Measurements from ENCODE around the gene CAMK2D.
A peak's percentile ranks its signal among the peaks of the same experiment; 100 is the strongest.
"Not testable (repeated sequence)": the region's sequence is repeated elsewhere in the genome, so short reads cannot be mapped to it uniquely, and the experiment has no call there.

CAMK2D gene

GRCh38 chr4:113687067-113687718 lies 74.3 kb downstream of the CAMK2D start:
- DNase-seq (ENCODE audit: low read depth in 4 of 4, low spot score in 1 of 4): no peak

GRCh38 chr4:113685157-113685556 lies 76.4 kb downstream of the CAMK2D start:
- not testable (repeated sequence) for DNase-seq (ENCODE audit: low read depth in 4 of 4, low spot score in 1 of 4)

GRCh38 chr4:113684534-113685091 lies 76.9 kb downstream of the CAMK2D start:
- DNase-seq (ENCODE audit: low read depth in 4 of 4, low spot score in 1 of 4): no peak

GRCh38 chr4:113682730-113683537 lies 78.6 kb downstream of the CAMK2D start:
- DNase-seq (ENCODE audit: low read depth in 4 of 4, low spot score in 1 of 4): peak; percentile 37 to 59 (median 52)

GRCh38 chr4:113678641-113679040 lies 82.9 kb downstream of the CAMK2D start:
- DNase-seq (ENCODE audit: low read depth in 4 of 4, low spot score in 1 of 4): no peak

- no peak for DNase-seq (ENCODE audit: low read depth in 4 of 4, low spot score in 1 of 4)
Observed at GRCh38 chr4:113677325-113677724, 84.2 kb downstream of the CAMK2D start.

- no peak for DNase-seq (ENCODE audit: low read depth in 4 of 4, low spot score in 1 of 4)
Observed at GRCh38 chr4:113675731-113676697, 85.5 kb downstream of the CAMK2D start.

GRCh38 chr4:113674733-113675132 lies 86.8 kb downstream of the CAMK2D start:
- DNase-seq (ENCODE audit: low read depth in 4 of 4, low spot score in 1 of 4): no peak

GRCh38 chr4:113674251-113674650 lies 87.3 kb downstream of the CAMK2D start:
- DNase-seq (ENCODE audit: low read depth in 4 of 4, low spot score in 1 of 4): no peak

- DNase-seq (ENCODE audit: low read depth in 4 of 4, low spot score in 1 of 4): no peak
Observed at GRCh38 chr4:113673450-113673849, 88.1 kb downstream of the CAMK2D start.

- no peak for DNase-seq (ENCODE audit: low read depth in 4 of 4, low spot score in 1 of 4)
Observed at GRCh38 chr4:113666386-113667114, 95.0 kb downstream of the CAMK2D start.

GRCh38 chr4:113665036-113665435 lies 96.5 kb downstream of the CAMK2D start:
- no peak for DNase-seq (ENCODE audit: low read depth in 4 of 4, low spot score in 1 of 4)

- DNase-seq (ENCODE audit: low read depth in 4 of 4, low spot score in 1 of 4): no peak
Observed at GRCh38 chr4:113662581-113662980, 99.0 kb downstream of the CAMK2D start.

GRCh38 chr4:113659127-113659526 lies 102.4 kb downstream of the CAMK2D start:
- no peak for DNase-seq (ENCODE audit: low read depth in 4 of 4, low spot score in 1 of 4)

- no peak for DNase-seq (ENCODE audit: low read depth in 4 of 4, low spot score in 1 of 4)
Observed at GRCh38 chr4:113657586-113658233, 103.8 kb downstream of the CAMK2D start.

GRCh38 chr4:113653871-113654270 lies 107.7 kb downstream of the CAMK2D start:
- no peak for DNase-seq (ENCODE audit: low read depth in 4 of 4, low spot score in 1 of 4)

- no peak for DNase-seq (ENCODE audit: low read depth in 4 of 4, low spot score in 1 of 4)
Observed at GRCh38 chr4:113646442-113646822, 115.1 kb downstream of the CAMK2D start.

- no peak for DNase-seq (ENCODE audit: low read depth in 4 of 4, low spot score in 1 of 4)
Observed at GRCh38 chr4:113645771-113646441, 115.6 kb downstream of the CAMK2D start.

- no peak for DNase-seq (ENCODE audit: low read depth in 4 of 4, low spot score in 1 of 4)
Observed at GRCh38 chr4:113645288-113645687, 116.2 kb downstream of the CAMK2D start.

All from stimulated activated CD4-positive, alpha-beta T cell treated with anti-CD3 and anti-CD28 coated beads, Interleukin-1b, Interleukin-23, amount 100 ng/mL, for 24 hours (primary cell).